Ishikawa (cell line): Measurements from ENCODE around the gene KRT83.

ENCODE experiments used
- CEBPB ChIP-seq: IDR thresholded peaks from 2 replicates; pipeline ENCODE4 v1.6.1; 2012
- CREB1 ChIP-seq: IDR thresholded peaks from 2 replicates; pipeline ENCODE4 v1.6.1; 2012; ENCODE audit warnings: low read depth
- EGR1 ChIP-seq: IDR thresholded peaks from 2 replicates; pipeline ENCODE4 v1.6.1; 2012
- EP300 ChIP-seq: IDR thresholded peaks from 2 replicates; pipeline ENCODE4 v1.6.1; 2012; ENCODE audit warnings: borderline replicate concordance
- FOXM1 ChIP-seq: IDR thresholded peaks from 2 replicates; pipeline ENCODE4 v1.6.1; 2012; ENCODE audit warnings: low read depth, borderline replicate concordance
- MAX ChIP-seq: IDR thresholded peaks from 2 replicates; pipeline ENCODE4 v1.6.1; 2012
- NFIC ChIP-seq: IDR thresholded peaks from 2 replicates; pipeline ENCODE4 v1.6.1; 2012
- RAD21 ChIP-seq: IDR thresholded peaks from 2 replicates; pipeline ENCODE4 v1.6.1; 2012; ENCODE audit warnings: low read depth
- REST ChIP-seq: IDR thresholded peaks from 2 replicates; pipeline ENCODE4 v1.6.1; 2012; ENCODE audit warnings: low read depth, mild to moderate bottlenecking
- TAF1 ChIP-seq: IDR thresholded peaks from 2 replicates; pipeline ENCODE4 v1.6.1; 2012; ENCODE audit warnings: low read depth, mild to moderate bottlenecking
- TCF12 ChIP-seq: IDR thresholded peaks from 2 replicates; pipeline ENCODE4 v1.6.1; 2012; ENCODE audit warnings: low read depth
- TEAD4 ChIP-seq: IDR thresholded peaks from 2 replicates; pipeline ENCODE4 v1.6.1; 2012
- USF1 ChIP-seq: IDR thresholded peaks from 2 replicates; pipeline ENCODE4 v1.6.1; 2012
- YY1 ChIP-seq: IDR thresholded peaks from 2 replicates; pipeline ENCODE4 v1.6.1; 2012; ENCODE audit warnings: low read depth
- ZBTB7A ChIP-seq: IDR thresholded peaks from 2 replicates; pipeline ENCODE4 v1.6.1; 2012; ENCODE audit warnings: low read depth

Gene KRT83

GRCh38 chr12:52323416-52324152 is 2.4 kb upstream of the KRT83 start:
- no peak for TF ChIP-seq YY1
- no peak for TF ChIP-seq TEAD4
- no peak for TF ChIP-seq ZBTB7A
- TF ChIP-seq TAF1 = no peak
- no peak for TF ChIP-seq FOXM1
- no peak for TF ChIP-seq EP300
- no peak for TF ChIP-seq RAD21
- TF ChIP-seq EGR1 = no peak
- no peak for TF ChIP-seq MAX
- TF ChIP-seq REST = no peak
- TF ChIP-seq CREB1 = no peak
- TF ChIP-seq USF1 = no peak

- TF ChIP-seq USF1 = no peak
- no peak for TF ChIP-seq ZBTB7A
- TF ChIP-seq EP300 = no peak
- TF ChIP-seq REST = no peak
- TF ChIP-seq TAF1 = no peak
Measured at GRCh38 chr12:52323001-52323400, 1.8 kb upstream of the KRT83 start.

GRCh38 chr12:52322069-52322468 is 871 bp upstream of the KRT83 start:
- no peak for TF ChIP-seq CEBPB
- no peak for TF ChIP-seq RAD21
- no peak for TF ChIP-seq NFIC
- TF ChIP-seq EGR1 = no peak
- no peak for TF ChIP-seq USF1
- TF ChIP-seq MAX = no peak
- TF ChIP-seq CREB1 = no peak
- TF ChIP-seq REST = no peak
- TF ChIP-seq ZBTB7A = no peak
- TF ChIP-seq EP300 = no peak
- TF ChIP-seq YY1 = no peak
- TF ChIP-seq TAF1 = no peak
- TF ChIP-seq TCF12 = no peak
- TF ChIP-seq FOXM1 = no peak
- TF ChIP-seq TEAD4 = no peak

GRCh38 chr12:52321418-52321817 is 220 bp upstream of the KRT83 start:
- TF ChIP-seq TEAD4 (no peak), USF1 (no peak), EP300 (no peak), MAX (no peak), TCF12 (no peak), EGR1 (no peak), FOXM1 (no peak), YY1 (no peak), NFIC (no peak), CREB1 (no peak), CEBPB (no peak), TAF1 (no peak), RAD21 (no peak)
